H9 (cell line): Measurements from ENCODE around the gene ZNF738. TPM values are rescaled to one million over a fixed set of nuclear protein-coding genes. Genes with fewer than 3 reads are reported as not detected.

ENCODE experiments used
- DNase-seq: peaks from one replicate; pipeline ENCODE4 v3.0.0-alpha.2; 2017
- H2AFZ ChIP-seq: one replicate; pipeline ENCODE4 v1.6.1; 2013; ENCODE audit warnings: mild to moderate bottlenecking, low read length, control low read depth, moderate library complexity
- H2AK5ac ChIP-seq: 2 replicates; pipeline ENCODE4 v1.6.1; 2013; ENCODE audit warnings: low read length, control low read depth, mixed read lengths; ENCODE audit not compliant: insufficient read length
- H2BK120ac ChIP-seq: one replicate; pipeline ENCODE4 v1.6.1; 2013; ENCODE audit warnings: low read depth, mild to moderate bottlenecking, low read length, control low read depth, inconsistent platforms; ENCODE audit not compliant: poor library complexity, severe bottlenecking
- H2BK12ac ChIP-seq: 2 replicates; pipeline ENCODE4 v1.6.1; 2013; ENCODE audit warnings: low read length, control low read depth, mixed read lengths, low read depth; ENCODE audit not compliant: insufficient read length
- H2BK15ac ChIP-seq: 2 replicates; pipeline ENCODE4 v1.6.1; 2013; ENCODE audit warnings: low read depth, low read length, control low read depth
- H2BK20ac ChIP-seq: one replicate; pipeline ENCODE4 v1.6.1; 2013; ENCODE audit warnings: low read depth, mild to moderate bottlenecking, low read length, control low read depth, inconsistent platforms; ENCODE audit not compliant: poor library complexity, severe bottlenecking
- H2BK5ac ChIP-seq: 2 replicates; pipeline ENCODE4 v1.6.1; 2013; ENCODE audit warnings: low read length, control low read depth, mixed read lengths; ENCODE audit not compliant: insufficient read length
- H3K14ac ChIP-seq: 2 replicates; pipeline ENCODE4 v1.6.1; 2013; ENCODE audit warnings: low read length, control low read depth; ENCODE audit not compliant: insufficient read depth
- H3K18ac ChIP-seq: 2 replicates; pipeline ENCODE4 v1.6.1; 2013; ENCODE audit warnings: low read depth, mild to moderate bottlenecking, mixed read lengths, low read length, control low read depth; ENCODE audit not compliant: insufficient read length
- H3K23ac ChIP-seq: 2 replicates; pipeline ENCODE4 v1.6.1; 2013; ENCODE audit warnings: low read length, control low read depth, mixed read lengths, low read depth; ENCODE audit not compliant: insufficient read length
- H3K23me2 ChIP-seq: 2 replicates; pipeline ENCODE4 v1.6.1; 2013; ENCODE audit warnings: low read depth, mild to moderate bottlenecking, mixed read lengths, low read length, control low read depth; ENCODE audit not compliant: insufficient read length, poor library complexity, severe bottlenecking
- H3K27ac ChIP-seq: 2 replicates; pipeline ENCODE4 v1.5.1; 2013; ENCODE audit warnings: low read length, control low read depth, mixed read lengths, low read depth; ENCODE audit not compliant: insufficient read length
- H3K27me3 ChIP-seq: 2 replicates; pipeline ENCODE4 v1.6.1; 2013; ENCODE audit warnings: low read length, control low read depth, inconsistent platforms; ENCODE audit not compliant: insufficient read depth
- H3K4ac ChIP-seq: 2 replicates; pipeline ENCODE4 v1.6.1; 2013; ENCODE audit warnings: low read depth, mild to moderate bottlenecking, control low read depth, inconsistent platforms, low read length, moderate library complexity
- H3K4me1 ChIP-seq: 2 replicates; pipeline ENCODE4 v1.6.1; 2013; ENCODE audit warnings: low read length, control low read depth, inconsistent platforms; ENCODE audit not compliant: insufficient read depth
- H3K4me2 ChIP-seq: 2 replicates; pipeline ENCODE4 v1.6.1; 2013; ENCODE audit warnings: low read length, control low read depth, mixed read lengths; ENCODE audit not compliant: insufficient read length, insufficient read depth
- H3K56ac ChIP-seq: 2 replicates; pipeline ENCODE4 v1.6.1; 2013; ENCODE audit warnings: low read depth, mild to moderate bottlenecking, mixed read lengths, low read length, control low read depth; ENCODE audit not compliant: insufficient read length
- H3K79me1 ChIP-seq: 2 replicates; pipeline ENCODE4 v1.6.1; 2013; ENCODE audit warnings: low read depth, mild to moderate bottlenecking, moderate library complexity, low read length, control low read depth, inconsistent platforms; ENCODE audit not compliant: insufficient read depth, poor library complexity, severe bottlenecking
- H3K79me2 ChIP-seq: 2 replicates; pipeline ENCODE4 v1.6.1; 2013; ENCODE audit warnings: low read length, control low read depth, inconsistent platforms; ENCODE audit not compliant: insufficient read depth
- H3K9ac ChIP-seq: 2 replicates; pipeline ENCODE4 v1.6.1; 2013; ENCODE audit warnings: low read length, control low read depth, mixed read lengths; ENCODE audit not compliant: insufficient read length; ENCODE audit errors: extremely low read depth
- H3K9me3 ChIP-seq: one replicate; pipeline ENCODE4 v1.6.1; 2013; ENCODE audit warnings: low read depth, low read length, inconsistent platforms; ENCODE audit not compliant: control insufficient read depth
- H3T11ph ChIP-seq: one replicate; pipeline ENCODE4 v1.6.1; 2013; ENCODE audit warnings: mild to moderate bottlenecking, low read length, control low read depth, inconsistent platforms
- H4K20me1 ChIP-seq: one replicate; pipeline ENCODE4 v1.6.1; 2013; ENCODE audit not compliant: control insufficient read depth, insufficient read length, insufficient read depth
- H4K5ac ChIP-seq: 2 replicates; pipeline ENCODE4 v1.6.1; 2013; ENCODE audit warnings: low read depth, mild to moderate bottlenecking, mixed read lengths, low read length, control low read depth; ENCODE audit not compliant: insufficient read length
- H4K8ac ChIP-seq: replicated peaks from 2 replicates; pipeline ENCODE4 v1.6.1; 2013; ENCODE audit warnings: low read length, control low read depth, mixed read lengths, low read depth; ENCODE audit not compliant: insufficient read length
- H4K91ac ChIP-seq: 2 replicates; pipeline ENCODE4 v1.6.1; 2013; ENCODE audit warnings: low read depth, mild to moderate bottlenecking, moderate library complexity, mixed read lengths, low read length, control low read depth; ENCODE audit not compliant: insufficient read length
- H3K27ac Mint-ChIP-seq, 3 experiments: 2 replicates in 2 of 3; 3 replicates in 1 of 3; pipeline ENCODE4 v1.8.0; 2020 to 2021; ENCODE audit warnings: mixed read lengths in 3 of 3, mild to moderate bottlenecking in 1 of 3, moderate library complexity in 1 of 3
- H3K27me3 Mint-ChIP-seq: 2 replicates; pipeline ENCODE4 v1.8.0; 2021; ENCODE audit warnings: low read depth, mild to moderate bottlenecking, moderate library complexity, mixed read lengths
- H3K36me3 Mint-ChIP-seq, 3 experiments: 2 replicates in 2 of 3; 3 replicates in 1 of 3; pipeline ENCODE4 v1.8.0; 2020 to 2021; ENCODE audit warnings: low read depth in 3 of 3, mixed read lengths in 3 of 3; ENCODE audit not compliant: insufficient read depth in 1 of 3
- H3K4me1 Mint-ChIP-seq, 2 experiments: 2 replicates each; pipeline ENCODE4 v1.8.0; 2020; ENCODE audit warnings: mixed read lengths in 2 of 2
- H3K4me3 Mint-ChIP-seq, 2 experiments: 2 replicates in 1 of 2; 3 replicates in 1 of 2; pipeline ENCODE4 v1.8.0; 2020 to 2021; ENCODE audit warnings: mild to moderate bottlenecking in 2 of 2, mixed read lengths in 2 of 2, moderate library complexity in 1 of 2
- H3K9me3 Mint-ChIP-seq, 2 experiments: 2 replicates in 1 of 2; 3 replicates in 1 of 2; pipeline ENCODE4 v1.8.0; 2020; ENCODE audit warnings: mild to moderate bottlenecking in 2 of 2, mixed read lengths in 2 of 2, moderate library complexity in 1 of 2
- WGBS: extraction: QIAGEN DNeasy Blood & Tissue Kit; methylation state at CpG from one replicate; pipeline ENCODE4 v1.1.7; 2013; ENCODE audit warnings: missing lambda C conversion rate, low lambda C conversion rate, mixed read lengths; ENCODE audit not compliant: insufficient read length; ENCODE audit errors: extremely low coverage; 5-methylcytosine and 5-hydroxymethylcytosine counted together
- total RNA-seq: library from RNA; stranded (reverse); gene quantifications from 2 replicates; pipeline ENCODE4 v1.2.1, GENCODE V29; 2021
- TF ChIP-seq, protein P1 (sequence below): fragments of 200-600 bp; sonication (generic); conservative IDR thresholded peaks from 3 replicates; pipeline ENCODE4 v1.8.0; 2021; ENCODE audit warnings: antibody characterized with exemption, mild to moderate bottlenecking

Gene ZNF738
- total RNA-seq, 1 experiment from 2014 or later = 63.3 TPM

GRCh38 chr19:21383980-21384582, 25.3 kb downstream of the ZNF738 start:
- Histone ChIP-seq H2BK15ac (no peak overlapping the region), H2AFZ (no peak overlapping the region), H2BK20ac (no peak overlapping the region), H2AK5ac (no peak overlapping the region), H3K18ac (no peak overlapping the region), H3K14ac (no peak overlapping the region), H2BK5ac (no peak overlapping the region), H3K4me2 (no peak overlapping the region), H3K4me1 (no peaks in the 10 kb centered on the region), H4K20me1 (no peaks in the 10 kb centered on the region), H3K79me2 (no peaks in the 10 kb centered on the region), H3K56ac (no peak overlapping the region), H3T11ph (no peak overlapping the region), H4K5ac (no peak overlapping the region), H3K27me3 (no peaks in the 10 kb centered on the region), H3K4ac (no peak overlapping the region), H4K91ac (no peak overlapping the region), H3K23me2 (no peaks in the 10 kb centered on the region), H3K9ac (no peak overlapping the region), H3K23ac (no peak overlapping the region), H2BK120ac (no peak overlapping the region), H3K79me1 (no peaks in the 10 kb centered on the region), H4K8ac (no peak overlapping the region), H3K27ac (no peak overlapping the region), H3K9me3 (peaks cover 80% of the 10 kb centered on the region), H2BK12ac (no peak overlapping the region)
- no peak for DNase-seq
- H3K36me3 Mint-ChIP-seq = peaks cover 73 to 75% (median 74%) of the 10 kb centered on the region in 3 experiments
- peaks cover 16% of the 10 kb centered on the region for H3K27me3 Mint-ChIP-seq
- no peak overlapping the region for H3K4me3 Mint-ChIP-seq
- no peak overlapping the region for H3K27ac Mint-ChIP-seq
- WGBS = no CpG with 5 or more reads among the region's 4 CpGs
- H3K4me1 Mint-ChIP-seq = no peaks in the 10 kb centered on the region
- TF ChIP-seq, protein P1, sequence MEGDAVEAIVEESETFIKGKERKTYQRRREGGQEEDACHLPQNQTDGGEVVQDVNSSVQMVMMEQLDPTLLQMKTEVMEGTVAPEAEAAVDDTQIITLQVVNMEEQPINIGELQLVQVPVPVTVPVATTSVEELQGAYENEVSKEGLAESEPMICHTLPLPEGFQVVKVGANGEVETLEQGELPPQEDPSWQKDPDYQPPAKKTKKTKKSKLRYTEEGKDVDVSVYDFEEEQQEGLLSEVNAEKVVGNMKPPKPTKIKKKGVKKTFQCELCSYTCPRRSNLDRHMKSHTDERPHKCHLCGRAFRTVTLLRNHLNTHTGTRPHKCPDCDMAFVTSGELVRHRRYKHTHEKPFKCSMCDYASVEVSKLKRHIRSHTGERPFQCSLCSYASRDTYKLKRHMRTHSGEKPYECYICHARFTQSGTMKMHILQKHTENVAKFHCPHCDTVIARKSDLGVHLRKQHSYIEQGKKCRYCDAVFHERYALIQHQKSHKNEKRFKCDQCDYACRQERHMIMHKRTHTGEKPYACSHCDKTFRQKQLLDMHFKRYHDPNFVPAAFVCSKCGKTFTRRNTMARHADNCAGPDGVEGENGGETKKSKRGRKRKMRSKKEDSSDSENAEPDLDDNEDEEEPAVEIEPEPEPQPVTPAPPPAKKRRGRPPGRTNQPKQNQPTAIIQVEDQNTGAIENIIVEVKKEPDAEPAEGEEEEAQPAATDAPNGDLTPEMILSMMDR = no peak
- H3K9me3 Mint-ChIP-seq = peaks cover 88 to 91% of the 10 kb centered on the region in 2 experiments
